NCI-H82 (cell line): ENCODE data around the gene TMEM97.
"Not testable (repeated sequence)": the region's sequence is repeated elsewhere in the genome, so short reads cannot be mapped to it uniquely, and the experiment has no call there.

Experiments used
- DNase-seq: peaks from one replicate; lab custom pipeline; 2025; lab: John Stamatoyannopoulos, UW

Gene TMEM97

GRCh38 chr17:28318759-28319597, at the start of gene TMEM97:
Gene TMEM97 (plus strand): TSS chr17:28319200. CDS start chr17:28319240, 40 bp downstream.
- DNase-seq: peak; percentile 100

GRCh38 chr17:28270055-28270454, 48.9 kb upstream of the TMEM97 start:
- DNase-seq: no peak

GRCh38 chr17:28270926-28271325, 48.1 kb upstream of the TMEM97 start:
- no peak for DNase-seq

GRCh38 chr17:28271431-28271830, 47.6 kb upstream of the TMEM97 start:
- no peak for DNase-seq

GRCh38 chr17:28272166-28272565, 46.8 kb upstream of the TMEM97 start:
- DNase-seq: no peak

- DNase-seq: not testable (repeated sequence)
Observed at GRCh38 chr17:28273341-28273740, 45.7 kb upstream of the TMEM97 start.

- DNase-seq: no peak
Observed at GRCh38 chr17:28274591-28275265, 44.3 kb upstream of the TMEM97 start.

- DNase-seq: no peak
Observed at GRCh38 chr17:28276011-28276410, 43.0 kb upstream of the TMEM97 start.

GRCh38 chr17:28279411-28279810, 39.6 kb upstream of the TMEM97 start:
- no peak for DNase-seq

GRCh38 chr17:28280826-28281225, 38.2 kb upstream of the TMEM97 start:
- DNase-seq: no peak

GRCh38 chr17:28282596-28282995, 36.4 kb upstream of the TMEM97 start:
- DNase-seq: peak; percentile 36

GRCh38 chr17:28285965-28286364, 33.0 kb upstream of the TMEM97 start:
- no peak for DNase-seq

- DNase-seq: no peak
Observed at GRCh38 chr17:28290703-28291102, 28.3 kb upstream of the TMEM97 start.

- no peak for DNase-seq
Observed at GRCh38 chr17:28291780-28292330, 27.1 kb upstream of the TMEM97 start.

GRCh38 chr17:28292878-28293277, 26.1 kb upstream of the TMEM97 start:
- DNase-seq: not testable (repeated sequence)

GRCh38 chr17:28293994-28294393, 25.0 kb upstream of the TMEM97 start:
- no peak for DNase-seq

- no peak for DNase-seq
Observed at GRCh38 chr17:28295677-28296578, 23.1 kb upstream of the TMEM97 start.

GRCh38 chr17:28298449-28298848, 20.6 kb upstream of the TMEM97 start:
- DNase-seq: no peak

- DNase-seq: no peak
Observed at GRCh38 chr17:28306954-28307401, 12.0 kb upstream of the TMEM97 start.

GRCh38 chr17:28313841-28314240, 5.2 kb upstream of the TMEM97 start:
- no peak for DNase-seq

- no peak for DNase-seq
Observed at GRCh38 chr17:28315846-28316705, 2.9 kb upstream of the TMEM97 start.
